Measurements from ENCODE around the gene RGS8. TPM values are rescaled to one million over a fixed set of nuclear protein-coding genes. Genes with fewer than 3 reads are reported as not detected.

The RGS8 gene
- total RNA-seq, 2 experiments from 2014 or later = not detected

GRCh38 chr1:182714546-182714945 is 30.2 kb upstream of the RGS8 start:
- H3K4me3 Mint-ChIP-seq = no peak overlapping the region
- no peaks in the 10 kb centered on the region for H3K36me3 Mint-ChIP-seq (ENCODE audit: low read depth)
- peaks cover 16% of the 10 kb centered on the region for H3K4me1 Mint-ChIP-seq (ENCODE audit: low read depth)
- Histone ChIP-seq H3K4me1 (ENCODE audit: insufficient read depth, low read length) (peaks cover 7% of the 10 kb centered on the region), H3K9me3 (ENCODE audit: control insufficient read depth in 1 of 2, insufficient read depth in 1 of 2, low read length in 2 of 2) (no peaks in the 10 kb centered on the region), H3K4me3 (ENCODE audit: low read length) (no peak overlapping the region), H3K36me3 (ENCODE audit: insufficient read depth, low read length) (no peaks in the 10 kb centered on the region), H3K27ac (ENCODE audit: low read depth in 1 of 2, low read length in 2 of 2) (no peak overlapping the region), H3K27me3 (ENCODE audit: control insufficient read depth in 1 of 2, insufficient read depth in 2 of 2, low read length in 2 of 2) (no peaks in the 10 kb centered on the region)
- no peaks in the 10 kb centered on the region for H3K9me3 Mint-ChIP-seq
- no peak for DNase-seq
- intact Hi-C loops (cut with DNase I, micrococcal nuclease) = no loop called here
- ChIA-PET POLR2A (no interaction called here), CTCF (no interaction called here)
- ATAC-seq (ENCODE audit: poor library complexity) = no peak
- no peak for TF ChIP-seq CTCF (IDR thresholded peaks at IDR 0.05)
- H3K27ac Mint-ChIP-seq = no peak overlapping the region
- no peaks in the 10 kb centered on the region for H3K27me3 Mint-ChIP-seq

DNA sequence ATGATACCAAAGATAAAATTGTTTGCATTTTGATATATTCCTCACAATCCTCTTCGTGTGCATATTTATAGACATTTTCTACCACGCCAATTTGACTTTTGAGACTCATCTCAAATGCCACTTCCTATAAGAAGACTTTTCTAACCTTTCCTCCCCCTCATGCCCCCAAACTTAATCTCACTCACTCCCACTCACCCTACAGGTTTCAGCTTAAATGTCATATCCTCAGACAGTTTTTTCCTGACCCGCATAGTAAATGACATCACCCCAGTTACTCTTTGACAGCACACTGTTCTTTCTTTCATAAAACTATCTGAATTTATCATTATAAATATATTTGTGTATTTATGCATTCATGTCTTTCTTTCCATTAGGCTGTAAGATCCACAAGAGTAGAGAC is 29.6 kb upstream of the RGS8 start:
- no peaks in the 10 kb centered on the region for H3K9me3 ChIP-seq (ENCODE audit: control insufficient read depth in 1 of 2, insufficient read depth in 1 of 2, low read length in 2 of 2)
- no peak for DNase-seq
- H3K4me1 Mint-ChIP-seq (ENCODE audit: low read depth) = peaks cover 16% of the 10 kb centered on the region
- no peaks in the 10 kb centered on the region for H3K9me3 Mint-ChIP-seq
- no peak for TF ChIP-seq CTCF (IDR thresholded peaks at IDR 0.05)
- H3K27ac Mint-ChIP-seq = no peak overlapping the region
- no peak for ATAC-seq (ENCODE audit: poor library complexity)
- H3K36me3 Mint-ChIP-seq (ENCODE audit: low read depth) = no peaks in the 10 kb centered on the region
- H3K4me1 ChIP-seq (ENCODE audit: insufficient read depth, low read length) = peaks cover 7% of the 10 kb centered on the region
- intact Hi-C loops (cut with DNase I, micrococcal nuclease) = no loop called here
- H3K27me3 ChIP-seq (ENCODE audit: control insufficient read depth in 1 of 2, insufficient read depth in 2 of 2, low read length in 2 of 2) = no peaks in the 10 kb centered on the region
- POLR2A ChIA-PET = no interaction called here
- no peak overlapping the region for H3K27ac ChIP-seq (ENCODE audit: low read depth in 1 of 2, low read length in 2 of 2)
- H3K4me3 ChIP-seq (ENCODE audit: low read length) = no peak overlapping the region
- no peaks in the 10 kb centered on the region for H3K27me3 Mint-ChIP-seq
- CTCF ChIA-PET = no interaction called here
- H3K36me3 ChIP-seq (ENCODE audit: insufficient read depth, low read length) = no peaks in the 10 kb centered on the region
- H3K4me3 Mint-ChIP-seq = no peak overlapping the region

DNA sequence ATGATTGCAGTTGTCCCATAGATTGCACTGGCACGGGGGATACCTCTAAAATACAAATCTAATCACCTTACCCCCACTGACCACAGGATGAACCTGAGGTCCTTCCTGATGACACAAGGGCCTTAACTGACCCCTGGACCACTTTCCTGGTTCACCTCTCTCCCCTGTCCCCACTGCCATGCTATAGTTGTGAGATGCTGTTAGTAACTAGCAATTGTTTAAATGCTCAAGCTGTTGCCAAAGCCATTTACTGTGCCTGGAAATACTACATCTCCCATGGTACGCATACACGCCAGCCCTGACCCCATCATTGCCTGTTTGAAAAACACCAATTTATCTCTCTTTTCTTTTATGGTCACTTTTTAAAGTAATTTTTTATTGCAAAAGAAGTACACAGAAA is 29.1 kb upstream of the RGS8 start:
- H3K4me3 Mint-ChIP-seq = no peak overlapping the region
- H3K9me3 Mint-ChIP-seq = no peaks in the 10 kb centered on the region
- Histone ChIP-seq H3K4me1 (ENCODE audit: insufficient read depth, low read length) (peaks cover 7% of the 10 kb centered on the region), H3K36me3 (ENCODE audit: insufficient read depth, low read length) (no peaks in the 10 kb centered on the region), H3K4me3 (ENCODE audit: low read length) (no peak overlapping the region), H3K9me3 (ENCODE audit: control insufficient read depth in 1 of 2, insufficient read depth in 1 of 2, low read length in 2 of 2) (no peaks in the 10 kb centered on the region), H3K27me3 (ENCODE audit: control insufficient read depth in 1 of 2, insufficient read depth in 2 of 2, low read length in 2 of 2) (no peaks in the 10 kb centered on the region), H3K27ac (ENCODE audit: low read depth in 1 of 2, low read length in 2 of 2) (no peak overlapping the region)
- ChIA-PET POLR2A (no interaction called here), CTCF (no interaction called here)
- ATAC-seq (ENCODE audit: poor library complexity) (no peak), DNase-seq (no peak)
- peaks cover 16% of the 10 kb centered on the region for H3K4me1 Mint-ChIP-seq (ENCODE audit: low read depth)
- intact Hi-C loops (cut with DNase I, micrococcal nuclease) = no loop called here
- H3K36me3 Mint-ChIP-seq (ENCODE audit: low read depth) = no peaks in the 10 kb centered on the region
- no peak overlapping the region for H3K27ac Mint-ChIP-seq
- H3K27me3 Mint-ChIP-seq = no peaks in the 10 kb centered on the region
- no peak for TF ChIP-seq CTCF (IDR thresholded peaks at IDR 0.05)

All from CD4-positive, alpha-beta T cell (primary cell).